Ectodermal cell (in vitro differentiated cells): ENCODE data around the gene ARNT2.

ENCODE experiments used
- H3K27ac ChIP-seq: 2 replicates; pipeline ENCODE4 v1.7.0; 2013; ENCODE audit warnings: mild to moderate bottlenecking, low read depth, low read length; ENCODE audit not compliant: insufficient read depth, poor library complexity, severe bottlenecking
- H3K27me3 ChIP-seq: 2 replicates; pipeline ENCODE4 v1.7.0; 2013; ENCODE audit warnings: mild to moderate bottlenecking, low read length; ENCODE audit not compliant: insufficient read depth, control insufficient read depth, poor library complexity, severe bottlenecking
- H3K36me3 ChIP-seq: one replicate; pipeline ENCODE4 v1.7.0; 2013; ENCODE audit warnings: low read length; ENCODE audit not compliant: control insufficient read depth, insufficient read depth
- H3K4me1 ChIP-seq: one replicate; pipeline ENCODE4 v1.7.0; 2013; ENCODE audit warnings: low read length; ENCODE audit not compliant: control insufficient read depth, insufficient read depth
- H3K4me3 ChIP-seq: 2 replicates; pipeline ENCODE4 v1.7.0; 2013; ENCODE audit warnings: low read depth, low read length, control low read depth; ENCODE audit not compliant: insufficient read depth
- H3K9me3 ChIP-seq: 2 replicates; pipeline ENCODE4 v1.7.0; 2013; ENCODE audit warnings: mild to moderate bottlenecking, low read length, moderate library complexity; ENCODE audit not compliant: control insufficient read depth
- WGBS, 2 experiments: methylation state at CpG; one replicate each; pipeline ENCODE4 v1.1.7; 2013; ENCODE audit warnings: missing lambda C conversion rate in 2 of 2; 5-methylcytosine and 5-hydroxymethylcytosine counted together

Gene ARNT2

GRCh38 chr15:80440024-80440423 lies 35.8 kb downstream of the ARNT2 start:
- Histone ChIP-seq H3K27me3 (no peaks in the 10 kb centered on the region), H3K9me3 (no peaks in the 10 kb centered on the region), H3K36me3 (no peaks in the 10 kb centered on the region), H3K27ac (no peak overlapping the region), H3K4me1 (no peaks in the 10 kb centered on the region), H3K4me3 (no peak overlapping the region)
- WGBS, 2 experiments: 95% methylated on average over 3 of the region's 3 CpGs

- H3K4me3 ChIP-seq: no peak overlapping the region
- 88 to 94% methylated on average over 3 of the region's 3 CpGs for WGBS, 2 experiments
- no peaks in the 10 kb centered on the region for H3K36me3 ChIP-seq
- no peaks in the 10 kb centered on the region for H3K9me3 ChIP-seq
- H3K27me3 ChIP-seq: no peaks in the 10 kb centered on the region
- H3K4me1 ChIP-seq: peaks cover 3% of the 10 kb centered on the region
- H3K27ac ChIP-seq: no peak overlapping the region
These were observed 36.9 kb downstream of the ARNT2 start for GRCh38 chr15:80441041-80441440.

- no peak overlapping the region for H3K4me3 ChIP-seq
- H3K36me3 ChIP-seq: no peaks in the 10 kb centered on the region
- H3K4me1 ChIP-seq: peaks cover 3% of the 10 kb centered on the region
- no peaks in the 10 kb centered on the region for H3K27me3 ChIP-seq
- no peaks in the 10 kb centered on the region for H3K9me3 ChIP-seq
- H3K27ac ChIP-seq: no peak overlapping the region
- WGBS, 2 experiments: 87 to 90% methylated on average over 7 of the region's 7 CpGs
These were observed 37.5 kb downstream of the ARNT2 start for GRCh38 chr15:80441714-80442113.

GRCh38 chr15:80442728-80443403 lies 38.7 kb downstream of the ARNT2 start:
- no peak overlapping the region for H3K4me3 ChIP-seq
- H3K27me3 ChIP-seq: no peaks in the 10 kb centered on the region

DNA sequence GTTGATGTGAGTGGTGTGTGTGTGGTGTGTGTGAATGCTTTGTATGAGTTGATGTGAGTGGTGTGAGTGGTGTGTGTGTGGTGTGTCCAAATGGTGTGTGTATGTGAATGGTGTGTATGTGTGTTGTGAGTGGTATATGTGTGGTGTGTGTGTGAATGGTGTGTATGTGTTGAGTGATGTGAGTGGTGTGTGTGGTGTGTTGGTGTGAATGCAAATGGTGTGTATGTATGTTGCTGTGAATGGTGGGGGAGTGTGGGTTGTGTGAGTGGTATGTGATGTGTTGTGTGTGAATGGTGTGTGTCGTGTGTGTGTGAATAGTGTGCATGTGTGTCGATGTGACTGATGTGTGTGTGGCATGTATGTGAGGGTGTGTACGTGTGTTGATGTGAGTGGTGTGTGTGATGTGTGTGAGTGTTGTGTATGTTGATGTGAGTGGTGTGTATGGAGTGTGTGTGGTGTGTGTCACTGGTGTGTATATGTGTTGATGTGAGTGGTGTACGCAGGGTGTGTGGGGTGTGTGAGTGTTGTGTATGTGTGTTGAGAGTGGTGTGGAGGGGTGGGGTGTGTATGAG lies 40.6 kb downstream of the ARNT2 start:
- Histone ChIP-seq H3K36me3 (no peaks in the 10 kb centered on the region), H3K27me3 (no peaks in the 10 kb centered on the region), H3K27ac (no peak overlapping the region), H3K4me3 (no peak overlapping the region), H3K4me1 (peaks cover 3% of the 10 kb centered on the region), H3K9me3 (no peaks in the 10 kb centered on the region)
- WGBS, 2 experiments: 94 to 95% methylated on average over 4 of the region's 4 CpGs

More at GRCh38 chr15:80442728-80443403, 38.7 kb downstream of the ARNT2 start:
- Histone ChIP-seq H3K9me3 (no peaks in the 10 kb centered on the region), H3K4me1 (peaks cover 3% of the 10 kb centered on the region), H3K36me3 (no peaks in the 10 kb centered on the region), H3K27ac (no peak overlapping the region)
- WGBS, 2 experiments: 89 to 93% methylated on average over 6 of the region's 6 CpGs

- H3K4me3 ChIP-seq: no peak overlapping the region
- no peaks in the 10 kb centered on the region for H3K36me3 ChIP-seq
- H3K9me3 ChIP-seq: no peaks in the 10 kb centered on the region
- peaks cover 3% of the 10 kb centered on the region for H3K4me1 ChIP-seq
- H3K27me3 ChIP-seq: no peaks in the 10 kb centered on the region
- H3K27ac ChIP-seq: no peak overlapping the region
- 80 to 81% methylated on average over 13 of the region's 13 CpGs for WGBS, 2 experiments
These were observed 41.3 kb downstream of the ARNT2 start for GRCh38 chr15:80445300-80446041.

GRCh38 chr15:80447077-80447476 lies 42.9 kb downstream of the ARNT2 start:
- H3K9me3 ChIP-seq: no peaks in the 10 kb centered on the region
- H3K27ac ChIP-seq: no peak overlapping the region
- H3K4me3 ChIP-seq: no peak overlapping the region
- H3K4me1 ChIP-seq: peaks cover 11% of the 10 kb centered on the region
- no peaks in the 10 kb centered on the region for H3K36me3 ChIP-seq
- H3K27me3 ChIP-seq: no peaks in the 10 kb centered on the region

DNA sequence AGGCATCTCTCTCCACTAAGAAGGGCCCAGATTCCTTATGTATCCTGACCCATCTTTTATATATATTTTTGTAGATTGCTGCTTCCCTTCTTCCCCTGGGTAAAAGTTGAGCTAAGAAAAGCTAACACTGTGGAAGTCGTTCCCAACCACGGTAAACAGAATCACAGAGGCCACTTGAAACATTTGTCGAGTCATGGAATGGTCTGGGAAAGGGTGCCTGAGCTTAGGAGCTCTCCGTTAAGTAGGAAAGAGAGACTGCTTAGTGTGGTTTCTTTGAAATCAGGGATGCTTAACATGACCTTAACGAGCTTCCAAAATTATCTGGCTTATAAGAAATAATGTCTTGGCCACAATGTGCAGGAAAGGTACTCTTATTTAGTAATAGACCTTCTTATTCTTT lies 45.6 kb downstream of the ARNT2 start:
- no peaks in the 10 kb centered on the region for H3K9me3 ChIP-seq

DNA sequence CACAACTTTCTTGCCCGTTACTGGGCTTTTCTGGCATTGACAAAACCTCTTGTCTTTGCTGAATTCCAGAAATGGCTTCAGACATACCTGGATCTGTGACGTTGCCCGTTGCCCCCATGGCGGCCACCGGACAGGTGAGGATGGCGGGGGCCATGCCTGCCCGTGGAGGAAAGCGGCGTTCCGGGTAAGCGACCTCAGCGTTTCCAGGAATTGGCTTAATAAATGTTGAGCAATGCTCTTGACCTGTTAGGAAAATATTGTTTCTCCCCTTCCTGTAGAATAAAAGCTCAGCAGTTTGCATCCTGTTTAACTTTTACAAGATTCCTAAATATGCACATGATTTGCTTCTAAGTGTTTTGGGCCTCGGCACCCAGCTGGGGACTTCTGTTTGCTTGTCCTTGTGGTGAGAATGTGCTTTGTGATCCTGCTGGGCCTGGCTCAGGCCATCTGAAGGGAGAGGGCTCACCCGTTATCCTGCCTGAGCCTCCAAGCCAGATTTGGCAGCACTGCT lies 46.7 kb downstream of the ARNT2 start:
- 76 to 80% methylated on average over 14 of the region's 14 CpGs for WGBS, 2 experiments
- Histone ChIP-seq H3K27me3 (no peaks in the 10 kb centered on the region), H3K27ac (no peak overlapping the region), H3K4me3 (no peak overlapping the region), H3K9me3 (no peaks in the 10 kb centered on the region), H3K4me1 (peaks cover 8% of the 10 kb centered on the region), H3K36me3 (no peaks in the 10 kb centered on the region)

More for the DNA sequence above, 45.6 kb downstream of the ARNT2 start:
- Histone ChIP-seq H3K27ac (no peak overlapping the region), H3K4me1 (peaks cover 11% of the 10 kb centered on the region), H3K4me3 (no peak overlapping the region), H3K27me3 (no peaks in the 10 kb centered on the region), H3K36me3 (no peaks in the 10 kb centered on the region)
- 94 to 95% methylated on average over 5 of the region's 5 CpGs for WGBS, 2 experiments

DNA sequence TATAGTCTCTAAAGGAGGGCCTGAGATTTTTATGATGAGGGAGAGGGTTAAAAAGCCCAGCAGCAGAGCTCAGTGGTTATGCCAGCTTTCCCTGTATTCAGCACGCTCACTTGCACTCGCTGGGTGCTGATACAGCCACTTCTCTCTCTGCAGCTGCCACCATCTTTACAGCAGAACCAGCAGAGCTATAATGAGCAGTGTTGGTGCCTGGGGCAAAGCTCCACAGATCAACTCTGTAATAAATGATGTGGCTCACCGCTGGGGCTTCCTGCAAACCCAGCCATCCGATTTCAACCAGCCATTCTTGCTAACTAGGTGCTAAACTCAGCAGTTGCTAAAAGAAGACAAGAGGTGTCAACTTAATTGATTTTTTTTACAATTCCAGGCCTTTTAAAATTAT lies 48.0 kb downstream of the ARNT2 start:
- H3K27ac ChIP-seq: no peak overlapping the region
- H3K4me1 ChIP-seq: peaks cover 8% of the 10 kb centered on the region
- no peaks in the 10 kb centered on the region for H3K9me3 ChIP-seq
- WGBS, 2 experiments: 92 to 94% methylated on average over 4 of the region's 4 CpGs
- no peak overlapping the region for H3K4me3 ChIP-seq
- H3K36me3 ChIP-seq: no peaks in the 10 kb centered on the region
- no peaks in the 10 kb centered on the region for H3K27me3 ChIP-seq
